Erythroblast (primary cell): ENCODE measurements around the gene ADCY6.
"Not testable (repeated sequence)": the region's sequence is repeated elsewhere in the genome, so short reads cannot be mapped to it uniquely, and the experiment has no call there.

Source experiments
- GATA1 ChIP-seq: IDR thresholded peaks from 2 replicates; pipeline ENCODE4 v1.6.1; 2011; ENCODE audit warnings: low read depth, mild to moderate bottlenecking, control low read depth, low read length, moderate library complexity
- POLR2A ChIP-seq: IDR thresholded peaks from 2 replicates; pipeline ENCODE4 v1.6.1; 2011; ENCODE audit warnings: mild to moderate bottlenecking, low read length

- TF ChIP-seq POLR2A, GATA1: not testable (repeated sequence)
Observed at GRCh38 chr12:48720737-48721136, 68.2 kb downstream of the ADCY6 start.
